IMR-90 (cell line): ENCODE measurements around the gene SAMD8. TPM values are rescaled to one million over a fixed set of nuclear protein-coding genes. Genes with fewer than 3 reads are reported as not detected.

Experiments
- ATAC-seq: fragments of 200-7000 bp; cut with Tn5 transposase; 2 replicates; pipeline ENCODE4 v1.9.1; 2020; ENCODE audit warnings: low read depth, mild to moderate bottlenecking, moderate library complexity
- BruUV-seq: library from RNA; stranded (reverse); fragments of 400-500 nt; replicated peaks from 2 replicates; lab custom pipeline; 2021; lab: Mats Ljungman, UMichigan
- CTCF ChIA-PET: fragments of 300-600 bp; formaldehyde crosslinking; extraction: SDS; loops from one replicate; lab custom pipeline; 2021; ENCODE audit warnings: antibody characterized with exemption; lab: Yijun Ruan, JAX
- POLR2A ChIA-PET: fragments of 300-600 bp; sonication (Branson Sonifier 250); formaldehyde crosslinking; loops from one replicate; lab custom pipeline; 2022; ENCODE audit warnings: antibody characterized with exemption; ENCODE audit not compliant: unreplicated experiment; lab: Charles Lee
- DNase-seq: peaks from one replicate; pipeline ENCODE4 v3.0.0; 2013
- H2AFZ ChIP-seq: replicated peaks from 2 replicates; pipeline ENCODE3; 2013; ENCODE audit warnings: low read length, mild to moderate bottlenecking; ENCODE audit not compliant: poor library complexity
- H2AK5ac ChIP-seq: 2 replicates; pipeline ENCODE4 v1.6.1; 2013; ENCODE audit warnings: low read depth, low read length, inconsistent platforms
- H2AK9ac ChIP-seq: replicated peaks from 2 replicates; pipeline ENCODE3; 2013; ENCODE audit warnings: mild to moderate bottlenecking, low read depth, low read length, moderate library complexity; ENCODE audit not compliant: poor library complexity
- H2BK120ac ChIP-seq: 2 replicates; pipeline ENCODE4 v1.6.1; 2013; ENCODE audit warnings: low read depth, low read length, inconsistent platforms
- H2BK15ac ChIP-seq: 3 replicates; pipeline ENCODE4 v1.6.1; 2013; ENCODE audit warnings: low read depth, low read length, inconsistent platforms
- H2BK20ac ChIP-seq: 2 replicates; pipeline ENCODE4 v1.6.1; 2013; ENCODE audit warnings: low read depth, mild to moderate bottlenecking, inconsistent platforms, low read length, moderate library complexity
- H2BK5ac ChIP-seq: 2 replicates; pipeline ENCODE4 v1.6.1; 2013; ENCODE audit warnings: mild to moderate bottlenecking, low read depth, low read length, inconsistent platforms; ENCODE audit not compliant: poor library complexity, severe bottlenecking
- H3K14ac ChIP-seq: replicated peaks from 2 replicates; pipeline ENCODE4 v1.6.1; 2013; ENCODE audit warnings: low read depth, low read length, inconsistent platforms
- H3K18ac ChIP-seq: 2 replicates; pipeline ENCODE4 v1.6.1; 2013; ENCODE audit warnings: low read depth, low read length, control low read depth
- H3K23ac ChIP-seq: 2 replicates; pipeline ENCODE4 v1.6.1; 2013; ENCODE audit warnings: low read depth, low read length, inconsistent platforms
- H3K27ac ChIP-seq: 2 replicates; pipeline ENCODE4 v1.5.1; 2013; ENCODE audit warnings: mild to moderate bottlenecking, control low read depth, low read length; ENCODE audit not compliant: insufficient read depth
- H3K27me3 ChIP-seq: 2 replicates; pipeline ENCODE4 v1.6.1; 2013; ENCODE audit warnings: low read length; ENCODE audit not compliant: control insufficient read depth, insufficient read depth
- H3K36me3 ChIP-seq: 2 replicates; pipeline ENCODE4 v1.6.1; 2013; ENCODE audit warnings: low read length, mixed read lengths; ENCODE audit not compliant: control insufficient read depth, insufficient read depth
- H3K4ac ChIP-seq: 2 replicates; pipeline ENCODE4 v1.6.1; 2013; ENCODE audit warnings: low read depth, low read length, inconsistent platforms
- H3K4me1 ChIP-seq: 2 replicates; pipeline ENCODE4 v1.6.1; 2013; ENCODE audit warnings: low read length, mixed read lengths; ENCODE audit not compliant: control insufficient read depth, insufficient read depth
- H3K4me2 ChIP-seq: 2 replicates; pipeline ENCODE4 v1.6.1; 2013; ENCODE audit warnings: low read depth, mild to moderate bottlenecking, control low read depth, low read length, moderate library complexity
- H3K4me3 ChIP-seq: 2 replicates; pipeline ENCODE4 v1.5.1; 2013; ENCODE audit warnings: low read depth, mild to moderate bottlenecking, control low read depth, low read length, moderate library complexity; ENCODE audit not compliant: insufficient read depth
- H3K56ac ChIP-seq: 2 replicates; pipeline ENCODE4 v1.6.1; 2013; ENCODE audit warnings: low read length, inconsistent platforms; ENCODE audit not compliant: insufficient read depth; ENCODE audit errors: extremely low read depth
- H3K79me1 ChIP-seq, 2 experiments: 2 replicates each; pipeline ENCODE4 v1.6.1; 2013; ENCODE audit warnings: low read length in 2 of 2, inconsistent platforms in 1 of 2, low read depth in 1 of 2
- H3K9ac ChIP-seq: 2 replicates; pipeline ENCODE4 v1.6.1; 2013; ENCODE audit warnings: low read depth, low read length, control low read depth
- H3K9me1 ChIP-seq: 2 replicates; pipeline ENCODE4 v1.6.1; 2013; ENCODE audit warnings: low read length, inconsistent platforms; ENCODE audit not compliant: insufficient read depth
- H3K9me3 ChIP-seq: 2 replicates; pipeline ENCODE4 v1.6.1; 2013; ENCODE audit warnings: low read length; ENCODE audit not compliant: control insufficient read depth, insufficient read depth
- H4K20me1 ChIP-seq: 2 replicates; pipeline ENCODE4 v1.6.1; 2013; ENCODE audit warnings: low read length, inconsistent platforms; ENCODE audit not compliant: insufficient read depth
- H4K5ac ChIP-seq: 2 replicates; pipeline ENCODE4 v1.6.1; 2013; ENCODE audit warnings: mild to moderate bottlenecking, low read depth, low read length, control low read depth
- H4K8ac ChIP-seq, 2 experiments: 2 replicates each; pipeline ENCODE4 v1.6.1; 2013; ENCODE audit warnings: low read depth in 2 of 2, low read length in 2 of 2, control low read depth in 1 of 2, inconsistent platforms in 1 of 2
- H4K91ac ChIP-seq: 2 replicates; pipeline ENCODE4 v1.6.1; 2013; ENCODE audit warnings: low read depth, low read length, inconsistent platforms; ENCODE audit not compliant: insufficient read depth
- CEBPB ChIP-seq: IDR thresholded peaks from 2 replicates; pipeline ENCODE4 v1.6.1; 2012; ENCODE audit warnings: low read depth, low read length, improper control_type of control experiment
- CHD1 ChIP-seq: IDR thresholded peaks from 2 replicates; pipeline ENCODE4 v1.6.1; 2012; ENCODE audit warnings: low read depth, low read length, improper control_type of control experiment
- CTCF ChIP-seq: conservative IDR thresholded peaks from 2 replicates; pipeline ENCODE4 v1.5.1; 2012; ENCODE audit warnings: mild to moderate bottlenecking, low read depth, low read length, improper control_type of control experiment
- ELK1 ChIP-seq: fragments of 150-350 bp; IDR thresholded peaks from 2 replicates; pipeline ENCODE4 v1.6.1; 2016; ENCODE audit warnings: low read depth, mild to moderate bottlenecking, low read length, moderate library complexity, borderline replicate concordance
- FOS ChIP-seq: fragments of 150-350 bp; IDR thresholded peaks from 2 replicates; pipeline ENCODE4 v1.6.1; 2016; ENCODE audit warnings: low read depth, low read length
- MAZ ChIP-seq: IDR thresholded peaks from 2 replicates; pipeline ENCODE4 v1.6.1; 2012; ENCODE audit warnings: low read depth, mild to moderate bottlenecking, low read length, improper control_type of control experiment, moderate library complexity, borderline replicate concordance
- MXI1 ChIP-seq: IDR thresholded peaks from 2 replicates; pipeline ENCODE4 v1.6.1; 2012; ENCODE audit warnings: low read depth, mild to moderate bottlenecking, low read length, moderate library complexity, borderline replicate concordance
- NFE2L2 ChIP-seq: fragments of 150-350 bp; IDR thresholded peaks from 2 replicates; pipeline ENCODE4 v1.6.1; 2016; ENCODE audit warnings: low read depth, mild to moderate bottlenecking, low read length
- POLR2A ChIP-seq: IDR thresholded peaks from 2 replicates; pipeline ENCODE4 v1.6.1; 2012; ENCODE audit warnings: mild to moderate bottlenecking, low read depth, low read length
- RAD21 ChIP-seq: IDR thresholded peaks from 2 replicates; pipeline ENCODE4 v1.6.1; 2012; ENCODE audit warnings: low read length, improper control_type of control experiment
- RCOR1 ChIP-seq: IDR thresholded peaks from 2 replicates; pipeline ENCODE4 v1.6.1; 2012; ENCODE audit warnings: mild to moderate bottlenecking, low read length, improper control_type of control experiment; ENCODE audit not compliant: insufficient replicate concordance
- RFX5 ChIP-seq: IDR thresholded peaks from 2 replicates; pipeline ENCODE4 v1.8.0; 2012; ENCODE audit warnings: low read depth, mild to moderate bottlenecking, low read length, moderate library complexity
- SMC3 ChIP-seq: fragments of 150-350 bp; IDR thresholded peaks from 2 replicates; pipeline ENCODE4 v1.6.1; 2016; ENCODE audit warnings: low read depth, mild to moderate bottlenecking, antibody characterized with exemption, low read length, moderate library complexity
- WGBS, 2 experiments: methylation state at CpG; one replicate each; pipeline versions ENCODE4 v1.1.5 to v1.1.7; 2013; ENCODE audit warnings: missing lambda C conversion rate in 2 of 2; ENCODE audit not compliant: insufficient read length in 1 of 2; ENCODE audit errors: extremely low coverage in 2 of 2; 5-methylcytosine and 5-hydroxymethylcytosine counted together
- dilution Hi-C: fragments of 300-500 bp; cut with HindIII; formaldehyde crosslinking; loops from one replicate; pipeline ENCODE4 v1.14.3; 2018; ENCODE audit warnings: low sequenced_read_pairs; ENCODE audit not compliant: unreplicated experiment
- in situ Hi-C: fragments of 300-500 bp; cut with MboI; formaldehyde crosslinking; loops from 3 replicates; pipeline ENCODE4 v1.14.3; 2019; ENCODE audit warnings: low sequenced_read_pairs, inconsistent platforms, mixed read lengths
- intact Hi-C: fragments of 100-400 bp; cut with micrococcal nuclease; formaldehyde crosslinking; loops from 2 replicates; pipeline ENCODE4 v1.10.0; 2022
- polyA plus RNA-seq, 3 experiments: library from polyadenylated mRNA; depleted of rRNA; stranded (reverse); fragments of >200 nt; gene quantifications; 2 replicates each; pipeline ENCODE4 v1.2.3, GENCODE V29; 2012; ENCODE audit warnings: low replicate concordance in 1 of 3
- total RNA-seq: library from RNA; depleted of rRNA; stranded (reverse); fragments of >200 nt; gene quantifications from 2 replicates; pipeline ENCODE4 v1.2.3, GENCODE V29; 2012

The SAMD8 gene
- total and polyA plus RNA-seq, 2 of the 4 experiments (the other 2 are of a cell fraction), result 10.1 to 28.7 TPM

- Histone ChIP-seq H3K36me3 (no peaks in the 10 kb centered on the region), H3K9me3 (peaks cover 2% of the 10 kb centered on the region), H4K8ac (no peak overlapping the region), H4K91ac (no peak overlapping the region), H3K79me1 (no peaks in the 10 kb centered on the region), H3K4me2 (no peak overlapping the region), H2AFZ (no peak overlapping the region), H3K23ac (no peak overlapping the region), H3K27me3 (no peaks in the 10 kb centered on the region), H3K18ac (no peak overlapping the region), H4K5ac (no peak overlapping the region), H2AK9ac (no peak overlapping the region), H2BK5ac (no peak overlapping the region), H3K9ac (no peak overlapping the region), H3K4ac (no peak overlapping the region), H3K14ac (no peak overlapping the region), H2BK20ac (no peak overlapping the region), H2AK5ac (no peak overlapping the region), H2BK120ac (no peak overlapping the region), H4K20me1 (no peaks in the 10 kb centered on the region), H3K4me3 (no peak overlapping the region), H3K56ac (no peak overlapping the region), H3K4me1 (no peaks in the 10 kb centered on the region), H3K27ac (no peak overlapping the region), H2BK15ac (no peak overlapping the region), H3K9me1 (no peaks in the 10 kb centered on the region)
- intact Hi-C loops, result no loop called here
- ChIA-PET POLR2A (no interaction called here), CTCF (no interaction called here)
- in situ Hi-C loops, result no loop called here
- TF ChIP-seq SMC3 (no peak), MAZ (no peak), CTCF (no peak), RCOR1 (no peak), NFE2L2 (no peak), CEBPB (no peak), MXI1 (no peak), ELK1 (no peak), RFX5 (no peak), POLR2A (no peak), CHD1 (no peak), RAD21 (no peak), FOS (no peak)
- BruUV-seq, result no TSS peak
- dilution Hi-C loops, result no loop called here
- no peak for DNase-seq
- 80% methylated on average over 2 of the region's 6 CpGs; no CpG with 5 or more reads in 1 of the 2 experiments for WGBS, 2 experiments
- no peak for ATAC-seq
Measured at GRCh38 chr10:75076348-75076747, 35.1 kb upstream of the SAMD8 start.
